Measurements from ENCODE around the gene RTKN2. TPM values are rescaled to one million over a fixed set of nuclear protein-coding genes. Genes with fewer than 3 reads are reported as not detected.

Gene RTKN2
- total RNA-seq, 1 experiment from 2014 or later: 21.3 TPM

GRCh38 chr10:62266611-62267010 is 2.0 kb downstream of the RTKN2 start:
- in situ Hi-C loops (cut with HindIII; ENCODE audit: low pct_unique_long_range_greater_than_20kb, low sequenced_read_pairs): loop anchor here (25.0 kb wide), 1 partner anchor 121 kb away; no protein-coding TSS in a partner anchor

GRCh38 chr10:62266147-62266546 is 2.5 kb downstream of the RTKN2 start:
- no TSS peak for BruUV-seq (replicated peaks)
- TF ChIP-seq, protein P1, sequence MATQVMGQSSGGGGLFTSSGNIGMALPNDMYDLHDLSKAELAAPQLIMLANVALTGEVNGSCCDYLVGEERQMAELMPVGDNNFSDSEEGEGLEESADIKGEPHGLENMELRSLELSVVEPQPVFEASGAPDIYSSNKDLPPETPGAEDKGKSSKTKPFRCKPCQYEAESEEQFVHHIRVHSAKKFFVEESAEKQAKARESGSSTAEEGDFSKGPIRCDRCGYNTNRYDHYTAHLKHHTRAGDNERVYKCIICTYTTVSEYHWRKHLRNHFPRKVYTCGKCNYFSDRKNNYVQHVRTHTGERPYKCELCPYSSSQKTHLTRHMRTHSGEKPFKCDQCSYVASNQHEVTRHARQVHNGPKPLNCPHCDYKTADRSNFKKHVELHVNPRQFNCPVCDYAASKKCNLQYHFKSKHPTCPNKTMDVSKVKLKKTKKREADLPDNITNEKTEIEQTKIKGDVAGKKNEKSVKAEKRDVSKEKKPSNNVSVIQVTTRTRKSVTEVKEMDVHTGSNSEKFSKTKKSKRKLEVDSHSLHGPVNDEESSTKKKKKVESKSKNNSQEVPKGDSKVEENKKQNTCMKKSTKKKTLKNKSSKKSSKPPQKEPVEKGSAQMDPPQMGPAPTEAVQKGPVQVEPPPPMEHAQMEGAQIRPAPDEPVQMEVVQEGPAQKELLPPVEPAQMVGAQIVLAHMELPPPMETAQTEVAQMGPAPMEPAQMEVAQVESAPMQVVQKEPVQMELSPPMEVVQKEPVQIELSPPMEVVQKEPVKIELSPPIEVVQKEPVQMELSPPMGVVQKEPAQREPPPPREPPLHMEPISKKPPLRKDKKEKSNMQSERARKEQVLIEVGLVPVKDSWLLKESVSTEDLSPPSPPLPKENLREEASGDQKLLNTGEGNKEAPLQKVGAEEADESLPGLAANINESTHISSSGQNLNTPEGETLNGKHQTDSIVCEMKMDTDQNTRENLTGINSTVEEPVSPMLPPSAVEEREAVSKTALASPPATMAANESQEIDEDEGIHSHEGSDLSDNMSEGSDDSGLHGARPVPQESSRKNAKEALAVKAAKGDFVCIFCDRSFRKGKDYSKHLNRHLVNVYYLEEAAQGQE (IDR thresholded peaks at IDR 0.05; ENCODE audit: insufficient read depth in 1 of 2, low read depth in 2 of 2, low read length in 1 of 2): no peak
- TF ChIP-seq POLR2AphosphoS5 (IDR thresholded peaks at IDR 0.05; ENCODE audit: low read depth, low read length) (no peak), SIN3A (IDR thresholded peaks at IDR 0.05; ENCODE audit: borderline replicate concordance, insufficient read depth, low read depth, low read length) (no peak), TCF7L2 (IDR thresholded peaks at IDR 0.05; ENCODE audit: low read depth, low read length) (no peak)
- TF ChIP-seq, protein P2, sequence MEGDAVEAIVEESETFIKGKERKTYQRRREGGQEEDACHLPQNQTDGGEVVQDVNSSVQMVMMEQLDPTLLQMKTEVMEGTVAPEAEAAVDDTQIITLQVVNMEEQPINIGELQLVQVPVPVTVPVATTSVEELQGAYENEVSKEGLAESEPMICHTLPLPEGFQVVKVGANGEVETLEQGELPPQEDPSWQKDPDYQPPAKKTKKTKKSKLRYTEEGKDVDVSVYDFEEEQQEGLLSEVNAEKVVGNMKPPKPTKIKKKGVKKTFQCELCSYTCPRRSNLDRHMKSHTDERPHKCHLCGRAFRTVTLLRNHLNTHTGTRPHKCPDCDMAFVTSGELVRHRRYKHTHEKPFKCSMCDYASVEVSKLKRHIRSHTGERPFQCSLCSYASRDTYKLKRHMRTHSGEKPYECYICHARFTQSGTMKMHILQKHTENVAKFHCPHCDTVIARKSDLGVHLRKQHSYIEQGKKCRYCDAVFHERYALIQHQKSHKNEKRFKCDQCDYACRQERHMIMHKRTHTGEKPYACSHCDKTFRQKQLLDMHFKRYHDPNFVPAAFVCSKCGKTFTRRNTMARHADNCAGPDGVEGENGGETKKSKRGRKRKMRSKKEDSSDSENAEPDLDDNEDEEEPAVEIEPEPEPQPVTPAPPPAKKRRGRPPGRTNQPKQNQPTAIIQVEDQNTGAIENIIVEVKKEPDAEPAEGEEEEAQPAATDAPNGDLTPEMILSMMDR (IDR thresholded peaks at IDR 0.05): no peak
- in situ Hi-C loops (cut with HindIII; ENCODE audit: low pct_unique_long_range_greater_than_20kb, low sequenced_read_pairs): loop anchor here (25.0 kb wide), 1 partner anchor 121 kb away; no protein-coding TSS in a partner anchor
- no peak for DNase-seq (ENCODE audit: low read depth, low spot score)
- no peak for ATAC-seq
- Histone ChIP-seq H3K27ac (ENCODE audit: low read length) (peak overlapping the region; percentile 92), H3K27me3 (ENCODE audit: control insufficient read depth, insufficient read depth, low read length) (no peaks in the 10 kb centered on the region), H3K36me3 (ENCODE audit: control insufficient read depth, insufficient read depth, low read length) (peaks cover 15% of the 10 kb centered on the region), H3K9me3 (ENCODE audit: control insufficient read depth, insufficient read depth, low read depth, low read length) (no peaks in the 10 kb centered on the region), H3K4me3 (ENCODE audit: low read depth in 2 of 2, low read length in 2 of 2) (peak overlapping the region; percentile 77 to 98), H3K4me1 (ENCODE audit: control insufficient read depth, insufficient read depth, low read length) (peaks cover 54% of the 10 kb centered on the region)
- POLR2A ChIA-PET: no interaction called here
- intact Hi-C loops (cut with micrococcal nuclease; ENCODE audit: unreplicated experiment): loop anchor here (10.0 kb wide), 2 partner anchors 361 to 549 kb away; partner anchors contain the start of genes ARID5B and EGR2
- CTCF ChIA-PET: interaction anchor here (1.4 kb wide), 1 partner anchor 121 kb away, joined by 4 read pairs; no protein-coding TSS in a partner anchor

More at GRCh38 chr10:62266611-62267010, 2.0 kb downstream of the RTKN2 start:
- ATAC-seq: no peak
- TF ChIP-seq, protein P1 (IDR thresholded peaks at IDR 0.05; ENCODE audit: insufficient read depth in 1 of 2, low read depth in 2 of 2, low read length in 1 of 2): no peak
- TF ChIP-seq, protein P2 (IDR thresholded peaks at IDR 0.05): no peak
- TF ChIP-seq POLR2AphosphoS5 (IDR thresholded peaks at IDR 0.05; ENCODE audit: low read depth, low read length): no peak; the same call in 1 of the 2 replicates
- no peak for TF ChIP-seq SIN3A (IDR thresholded peaks at IDR 0.05; ENCODE audit: borderline replicate concordance, insufficient read depth, low read depth, low read length)
- no peak for TF ChIP-seq TCF7L2 (IDR thresholded peaks at IDR 0.05; ENCODE audit: low read depth, low read length)
- intact Hi-C loops (cut with micrococcal nuclease; ENCODE audit: unreplicated experiment): loop anchor here (10.0 kb wide), 2 partner anchors 362 to 548 kb away; partner anchors contain the start of genes ARID5B and EGR2
- Histone ChIP-seq H3K27me3 (ENCODE audit: control insufficient read depth, insufficient read depth, low read length) (no peaks in the 10 kb centered on the region), H3K9me3 (ENCODE audit: control insufficient read depth, insufficient read depth, low read depth, low read length) (no peaks in the 10 kb centered on the region), H3K36me3 (ENCODE audit: control insufficient read depth, insufficient read depth, low read length) (peaks cover 14% of the 10 kb centered on the region), H3K27ac (ENCODE audit: low read length) (peak overlapping the region; percentile 92), H3K4me1 (ENCODE audit: control insufficient read depth, insufficient read depth, low read length) (peaks cover 54% of the 10 kb centered on the region), H3K4me3 (ENCODE audit: low read depth in 2 of 2, low read length in 2 of 2) (peak overlapping the region; percentile 77 to 98)
- ChIA-PET CTCF (interaction anchor here (1.4 kb wide), 1 partner anchor 121 kb away, joined by 4 read pairs; no protein-coding TSS in a partner anchor), POLR2A (no interaction called here)
- DNase-seq (ENCODE audit: low read depth, low spot score): no peak
- no TSS peak for BruUV-seq (replicated peaks)

Measured in Panc1 (cell line).